OCI-LY3 (cell line): ENCODE measurements around the gene RAB43.
A peak's percentile ranks its signal among the peaks of the same experiment; 100 is the strongest.

Source experiments
- H2AFZ ChIP-seq: fragments of 200-600, 300-600 bp; shearing (Covaris generic); 2 replicates; pipeline ENCODE4 v1.6.0; 2014; ENCODE audit warnings: antibody characterized with exemption, low read depth, low read length
- H3K27ac ChIP-seq: fragments of 200-600, 300-600 bp; sonication (generic); 2 replicates; pipeline ENCODE4 v1.5.1; 2014; ENCODE audit warnings: mild to moderate bottlenecking, low read length, moderate library complexity, mixed read lengths
- H3K27me3 ChIP-seq: fragments of 200-600, 300-600 bp; sonication (generic); 2 replicates; pipeline ENCODE4 v1.6.1; 2014; ENCODE audit warnings: low read depth, low read length, mixed read lengths
- H3K36me3 ChIP-seq: fragments of 200-600, 300-600 bp; sonication (generic); replicated peaks from 2 replicates; pipeline ENCODE3; 2014; ENCODE audit warnings: low read depth, low read length, mixed read lengths
- H3K4me1 ChIP-seq: fragments of 300-600, 200-600 bp; sonication (generic); 2 replicates; pipeline ENCODE4 v1.6.1; 2014; ENCODE audit warnings: low read length, mixed read lengths
- H3K4me2 ChIP-seq: fragments of 200-600, 300-600 bp; sonication (generic); 2 replicates; pipeline ENCODE4 v1.6.1; 2014; ENCODE audit warnings: low read length, mixed read lengths
- H3K4me3 ChIP-seq: fragments of 300-600, 200-600 bp; sonication (generic); 2 replicates; pipeline ENCODE4 v1.5.1; 2014; ENCODE audit warnings: antibody characterized with exemption, mild to moderate bottlenecking, low read length, moderate library complexity
- H3K79me2 ChIP-seq: fragments of 300-600, 200-600 bp; shearing (Covaris generic); 2 replicates; pipeline ENCODE4 v1.6.1; 2014; ENCODE audit warnings: mild to moderate bottlenecking, low read length, mixed read lengths
- H3K9ac ChIP-seq: fragments of 300-600, 200-600 bp; shearing (Covaris generic); 2 replicates; pipeline ENCODE4 v1.6.0; 2014; ENCODE audit warnings: mild to moderate bottlenecking, low read length, moderate library complexity
- H3K9me3 ChIP-seq: fragments of 200-600, 300-600 bp; shearing (Covaris generic); 2 replicates; pipeline ENCODE4 v1.6.1; 2014; ENCODE audit warnings: low read length, mixed read lengths; ENCODE audit not compliant: insufficient read depth
- H4K20me1 ChIP-seq: fragments of 200-600, 300-600 bp; sonication (generic); 2 replicates; pipeline ENCODE4 v1.6.1; 2016; ENCODE audit warnings: low read length, mixed read lengths; ENCODE audit not compliant: insufficient read depth
- CTCF ChIP-seq: fragments of 200-600, 300-600 bp; sonication (generic); IDR thresholded peaks from 2 replicates; pipeline ENCODE4 v1.5.1; 2014; ENCODE audit warnings: antibody characterized with exemption, low read length, low read depth
- EZH2phosphoT487 ChIP-seq: fragments of 200-600 bp; shearing (Covaris generic); IDR thresholded peaks from 2 replicates; pipeline ENCODE4 v1.6.1; 2018; ENCODE audit warnings: antibody characterized with exemption, mixed run types, low read depth

RAB43 gene

DNA sequence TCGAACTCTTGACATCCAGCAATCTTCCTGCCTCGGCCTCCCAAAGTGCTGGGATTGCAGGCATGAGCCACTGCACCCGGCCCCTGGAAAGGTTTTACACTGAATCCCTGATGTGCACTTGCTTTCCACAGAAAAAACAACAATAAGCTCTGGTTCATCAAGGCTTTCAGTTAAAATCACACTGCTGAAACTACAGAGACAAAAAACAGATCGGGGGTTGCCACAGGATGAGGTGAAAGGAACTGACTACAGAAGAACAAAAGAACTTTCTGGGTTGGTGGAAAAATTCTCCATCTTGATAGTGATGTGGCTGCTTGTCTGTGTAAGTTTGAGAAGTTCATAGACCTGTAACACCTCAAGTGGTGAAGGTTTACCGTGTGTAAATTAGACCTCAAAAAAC, 2.9 kb downstream of the RAB43 start:
- H3K4me1 ChIP-seq: peaks cover 38% of the 10 kb centered on the region
- no peaks in the 10 kb centered on the region for H3K9me3 ChIP-seq
- H3K36me3 ChIP-seq: peaks cover 28% of the 10 kb centered on the region
- H3K4me3 ChIP-seq: no peak overlapping the region
- H3K9ac ChIP-seq: no peak overlapping the region
- peaks cover 33% of the 10 kb centered on the region for H3K79me2 ChIP-seq
- H3K27ac ChIP-seq: no peak overlapping the region
- H3K27me3 ChIP-seq: no peaks in the 10 kb centered on the region
- H4K20me1 ChIP-seq: peaks cover 14% of the 10 kb centered on the region
- TF ChIP-seq CTCF: no peak
- no peak for TF ChIP-seq EZH2phosphoT487
- H3K4me2 ChIP-seq: peak overlapping the region; percentile 99; the same call in 1 of the 2 replicates
- H2AFZ ChIP-seq: no peak overlapping the region

- Histone ChIP-seq H3K27me3 (no peaks in the 10 kb centered on the region), H3K9ac (no peak overlapping the region), H3K36me3 (peaks cover 28% of the 10 kb centered on the region), H3K4me3 (no peak overlapping the region), H3K4me1 (peaks cover 29% of the 10 kb centered on the region), H3K9me3 (no peaks in the 10 kb centered on the region), H2AFZ (no peak overlapping the region), H3K79me2 (peaks cover 33% of the 10 kb centered on the region), H3K4me2 (no peak overlapping the region), H4K20me1 (peaks cover 14% of the 10 kb centered on the region), H3K27ac (no peak overlapping the region)
- TF ChIP-seq EZH2phosphoT487 (no peak), CTCF (no peak)
Measured at GRCh38 chr3:129117134-129117533, 4.5 kb downstream of the RAB43 start.

DNA sequence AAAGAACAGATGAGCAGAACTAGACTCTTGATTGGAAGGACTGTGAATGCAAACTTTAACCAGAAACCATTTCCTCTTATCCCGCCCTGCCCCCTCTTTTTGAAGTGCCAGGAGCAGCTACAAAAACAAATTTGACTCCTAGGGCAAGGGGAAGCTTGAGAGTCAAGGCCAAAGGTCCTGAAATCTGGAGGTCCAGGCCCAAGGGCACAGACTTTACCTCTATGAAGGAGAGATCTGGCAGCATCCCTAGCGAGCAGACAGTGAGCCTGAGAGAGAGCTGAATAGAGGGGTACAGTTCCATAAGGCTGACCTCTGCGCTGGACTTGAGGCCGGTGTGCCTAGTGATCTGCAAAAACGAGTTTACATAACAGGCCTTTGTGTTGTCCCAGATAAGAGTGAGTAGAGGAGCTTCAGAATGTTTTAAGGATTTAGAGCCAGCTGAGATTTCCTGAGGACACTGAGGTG, 5.1 kb downstream of the RAB43 start:
- Histone ChIP-seq H4K20me1 (peaks cover 16% of the 10 kb centered on the region), H3K4me2 (no peak overlapping the region), H3K27me3 (no peaks in the 10 kb centered on the region), H3K9ac (no peak overlapping the region), H3K9me3 (no peaks in the 10 kb centered on the region), H3K4me1 (peaks cover 29% of the 10 kb centered on the region), H3K27ac (no peak overlapping the region), H3K79me2 (peaks cover 33% of the 10 kb centered on the region), H3K4me3 (no peak overlapping the region), H2AFZ (no peak overlapping the region), H3K36me3 (peaks cover 28% of the 10 kb centered on the region)
- TF ChIP-seq EZH2phosphoT487 (no peak), CTCF (no peak)

DNA sequence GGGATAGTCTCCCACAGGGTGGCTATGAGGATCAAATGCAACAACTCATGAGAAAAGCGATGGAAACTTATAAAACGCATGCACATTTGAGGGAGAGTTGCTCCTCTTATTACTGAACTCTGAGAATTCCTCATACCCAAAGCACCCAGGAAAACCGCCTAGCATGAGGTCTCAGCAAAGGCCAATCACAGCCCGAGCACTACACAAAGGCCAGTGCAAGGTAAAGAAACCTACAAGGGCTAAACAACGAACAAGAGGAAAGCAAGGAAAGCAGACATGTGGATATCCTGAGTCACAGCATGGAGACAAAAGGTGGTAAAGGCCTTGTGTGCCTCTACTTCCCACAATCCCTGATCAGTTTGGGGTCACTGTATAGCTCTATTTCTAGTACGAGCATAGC, 7.1 kb downstream of the RAB43 start:
- no peak for TF ChIP-seq EZH2phosphoT487
- TF ChIP-seq CTCF: no peak
- H2AFZ ChIP-seq: no peak overlapping the region
- no peaks in the 10 kb centered on the region for H3K27me3 ChIP-seq
- H3K27ac ChIP-seq: no peak overlapping the region
- peaks cover 29% of the 10 kb centered on the region for H3K4me1 ChIP-seq
- H3K4me3 ChIP-seq: no peak overlapping the region
- no peaks in the 10 kb centered on the region for H3K9me3 ChIP-seq
- H3K79me2 ChIP-seq: peaks cover 24% of the 10 kb centered on the region
- peaks cover 16% of the 10 kb centered on the region for H4K20me1 ChIP-seq
- no peak overlapping the region for H3K4me2 ChIP-seq
- H3K9ac ChIP-seq: no peak overlapping the region
- H3K36me3 ChIP-seq: peaks cover 33% of the 10 kb centered on the region
